GM23248 (cell line): ENCODE measurements around the gene ZNF837.

ENCODE experiments used
- EZH2 ChIP-seq: fragments of 200-600 bp; sonication (generic); IDR thresholded peaks from 2 replicates; pipeline ENCODE4 v1.6.1; 2018; ENCODE audit warnings: antibody characterized with exemption, mild to moderate bottlenecking; ENCODE audit not compliant: insufficient read depth, poor library complexity, severe bottlenecking
- EZH2phosphoT487 ChIP-seq: fragments of 200-600 bp; sonication (generic); IDR thresholded peaks from 2 replicates; pipeline ENCODE4 v1.6.1; 2018; ENCODE audit warnings: antibody characterized with exemption, moderate library complexity, mild to moderate bottlenecking, low read depth; ENCODE audit not compliant: insufficient read depth

GRCh38 chr19:58385891-58386575 is 5.2 kb upstream of the ZNF837 start:
- TF ChIP-seq EZH2 (no peak), EZH2phosphoT487 (no peak)
